ENCODE data around the gene CRADD.

DNA sequence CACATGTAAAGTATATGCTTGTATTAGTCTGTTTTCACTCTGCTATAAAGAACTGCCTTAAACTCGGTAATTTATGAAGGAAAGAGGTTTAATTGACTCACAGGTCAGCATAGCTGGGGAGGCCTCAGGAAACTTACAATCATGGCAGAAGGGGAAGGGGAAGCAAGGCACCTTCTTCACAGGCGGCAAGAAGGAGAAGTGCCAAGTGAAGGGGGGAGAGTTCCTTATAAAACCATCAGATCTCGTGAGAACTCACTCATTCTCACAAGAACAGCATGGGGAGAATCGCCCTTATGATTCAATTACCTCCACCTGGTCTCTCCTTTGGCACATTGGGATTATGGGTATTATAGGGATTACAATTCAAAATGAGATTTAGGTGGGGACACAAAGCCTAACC is 241.7 kb downstream of the CRADD start:
- TF ChIP-seq, protein P1, sequence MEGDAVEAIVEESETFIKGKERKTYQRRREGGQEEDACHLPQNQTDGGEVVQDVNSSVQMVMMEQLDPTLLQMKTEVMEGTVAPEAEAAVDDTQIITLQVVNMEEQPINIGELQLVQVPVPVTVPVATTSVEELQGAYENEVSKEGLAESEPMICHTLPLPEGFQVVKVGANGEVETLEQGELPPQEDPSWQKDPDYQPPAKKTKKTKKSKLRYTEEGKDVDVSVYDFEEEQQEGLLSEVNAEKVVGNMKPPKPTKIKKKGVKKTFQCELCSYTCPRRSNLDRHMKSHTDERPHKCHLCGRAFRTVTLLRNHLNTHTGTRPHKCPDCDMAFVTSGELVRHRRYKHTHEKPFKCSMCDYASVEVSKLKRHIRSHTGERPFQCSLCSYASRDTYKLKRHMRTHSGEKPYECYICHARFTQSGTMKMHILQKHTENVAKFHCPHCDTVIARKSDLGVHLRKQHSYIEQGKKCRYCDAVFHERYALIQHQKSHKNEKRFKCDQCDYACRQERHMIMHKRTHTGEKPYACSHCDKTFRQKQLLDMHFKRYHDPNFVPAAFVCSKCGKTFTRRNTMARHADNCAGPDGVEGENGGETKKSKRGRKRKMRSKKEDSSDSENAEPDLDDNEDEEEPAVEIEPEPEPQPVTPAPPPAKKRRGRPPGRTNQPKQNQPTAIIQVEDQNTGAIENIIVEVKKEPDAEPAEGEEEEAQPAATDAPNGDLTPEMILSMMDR (IDR thresholded peaks at IDR 0.05): no peak
- TF ChIP-seq POLR2A (IDR thresholded peaks at IDR 0.05): no peak

Data from body of pancreas (tissue), 4 donors.